SK-N-SH (cell line): Measurements from ENCODE around the gene PPP2R3A.

Source experiments
- CTCF ChIP-seq: fragments of 200-600 bp; sonication (generic); IDR thresholded peaks from 2 replicates; pipeline ENCODE4 v1.6.1; 2017; ENCODE audit warnings: antibody characterized with exemption, mild to moderate bottlenecking, moderate library complexity
- FOXJ3 ChIP-seq: sonication (generic); formaldehyde crosslinking; IDR thresholded peaks from 2 replicates; pipeline ENCODE4 v1.5.1; 2020; ENCODE audit warnings: mild to moderate bottlenecking, missing genetic modification reagents
- POLR2AphosphoS5 ChIP-seq: IDR thresholded peaks from 2 replicates; pipeline ENCODE4 v1.6.1; 2012; ENCODE audit warnings: low read depth, low read length
- REST ChIP-seq: IDR thresholded peaks from 2 replicates; pipeline ENCODE4 v1.6.1; 2012; ENCODE audit warnings: mild to moderate bottlenecking, low read depth, low read length, moderate library complexity
- RFX5 ChIP-seq: IDR thresholded peaks from 2 replicates; pipeline ENCODE4 v1.6.1; 2012; ENCODE audit warnings: mild to moderate bottlenecking, improper control_type of control experiment, low read length
- RXRA ChIP-seq: IDR thresholded peaks from 2 replicates; pipeline ENCODE4 v1.4.0; 2012; ENCODE audit warnings: low read depth, mild to moderate bottlenecking, borderline replicate concordance
- SIN3A ChIP-seq: IDR thresholded peaks from 2 replicates; pipeline ENCODE4 v1.6.1; 2012; ENCODE audit warnings: low read depth, mild to moderate bottlenecking, low read length, moderate library complexity, borderline replicate concordance

- TF ChIP-seq FOXJ3 (CRISPR knock-in tag) (no peak), RFX5 (no peak), POLR2AphosphoS5 (no peak), CTCF (no peak), RXRA (no peak), SIN3A (no peak), REST (no peak)
These were observed 35.9 kb upstream of the PPP2R3A start for GRCh38 chr3:135929670-135930069.
